Ascending aorta (tissue), 2 donors: ENCODE results near the gene GFOD1. TPM values are rescaled to one million over a fixed set of nuclear protein-coding genes. Genes with fewer than 3 reads are reported as not detected.

Source experiments
- DNase-seq, 2 donors: peaks; one replicate each; pipeline ENCODE4 v3.0.0-alpha.2; 2019; ENCODE audit warnings: low spot score in 2 of 2
- H3K27ac ChIP-seq, 2 donors: fragments of 200-600 bp; sonication (generic); one replicate each; pipeline ENCODE4 v1.5.1; 2016 to 2017; ENCODE audit warnings: mild to moderate bottlenecking in 1 of 2
- H3K27me3 ChIP-seq: fragments of 200-600 bp; sonication (generic); one replicate; pipeline ENCODE4 v1.5.1; 2017
- H3K36me3 ChIP-seq, 2 donors: fragments of 200-600 bp; sonication (generic); one replicate each; pipeline ENCODE4 v1.5.1; 2016
- H3K4me1 ChIP-seq, 2 donors: fragments of 200-600 bp; sonication (generic); one replicate each; pipeline ENCODE4 v1.5.1; 2016 to 2017; ENCODE audit warnings: mild to moderate bottlenecking in 1 of 2
- H3K4me3 ChIP-seq, 2 donors: fragments of 200-600 bp; sonication (generic); one replicate each; pipeline ENCODE4 v1.5.1; 2016 to 2017; ENCODE audit warnings: mild to moderate bottlenecking in 1 of 2
- H3K9me3 ChIP-seq, 2 donors: fragments of 200-600 bp; sonication (generic); one replicate each; pipeline ENCODE4 v1.5.1; 2016
- intact Hi-C: fragments of 100-400 bp; cut with DNase I; formaldehyde crosslinking; loops from one replicate; pipeline ENCODE4 v1.15.1; 2023
- total RNA-seq: library from RNA; depleted of rRNA; stranded (reverse); fragments of >200 nt; gene quantifications from one replicate; pipeline ENCODE4 v1.1.0, GENCODE V29; 2016
- TF ChIP-seq, protein P1 (sequence below), 3 experiments: fragments of 200-600 bp in 2 of 3; fragments of 450-650 bp in 1 of 3; sonication (generic) in 2 of 3; IDR thresholded peaks; one replicate each; pipeline ENCODE4 v1.5.1; 2016 to 2019; ENCODE audit warnings: antibody characterized with exemption in 3 of 3, mild to moderate bottlenecking in 1 of 3, moderate library complexity in 1 of 3

The GFOD1 gene
- total RNA-seq, 1 donor from 2014 or later, result 28.7 TPM

DNA sequence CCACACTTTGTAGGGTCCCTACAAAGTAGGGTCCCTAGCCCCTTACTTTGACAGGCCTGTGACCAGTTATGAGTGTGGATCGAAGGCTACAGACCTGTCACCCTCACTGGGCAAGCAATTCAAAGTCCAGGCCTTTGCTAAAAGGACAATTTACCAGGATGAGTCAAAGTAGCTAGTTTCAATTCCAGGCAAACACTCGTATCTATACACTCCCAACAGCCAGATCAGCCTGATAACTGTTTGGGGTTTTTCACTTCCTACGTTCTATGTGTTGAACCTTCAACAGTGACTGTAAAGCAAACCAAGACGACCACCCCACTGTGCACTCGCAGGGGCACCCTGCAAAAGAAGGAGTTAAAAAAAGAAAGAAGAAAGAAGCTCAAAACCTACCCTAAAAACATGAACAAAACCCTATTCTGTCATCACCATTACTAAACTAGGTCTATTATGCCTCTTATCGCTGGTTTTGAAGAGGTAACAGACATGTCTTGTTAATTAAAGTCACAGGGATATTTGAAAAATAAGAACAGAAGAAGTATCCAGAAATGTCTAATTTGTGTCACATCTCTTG lies 3.2 kb downstream of the GFOD1 start:
- Histone ChIP-seq H3K27me3 (no peaks in the 10 kb centered on the region), H3K27ac (no peak overlapping the region), H3K4me3 (peak overlapping the region in 1 of 2 donors; percentile 94), H3K9me3 (no peaks in the 10 kb centered on the region), H3K36me3 (peaks cover 0 to 3% of the 10 kb centered on the region in 2 donors), H3K4me1 (peaks cover 4% of the 10 kb centered on the region in 2 donors)
- DNase-seq, result no peak
- TF ChIP-seq, protein P1, sequence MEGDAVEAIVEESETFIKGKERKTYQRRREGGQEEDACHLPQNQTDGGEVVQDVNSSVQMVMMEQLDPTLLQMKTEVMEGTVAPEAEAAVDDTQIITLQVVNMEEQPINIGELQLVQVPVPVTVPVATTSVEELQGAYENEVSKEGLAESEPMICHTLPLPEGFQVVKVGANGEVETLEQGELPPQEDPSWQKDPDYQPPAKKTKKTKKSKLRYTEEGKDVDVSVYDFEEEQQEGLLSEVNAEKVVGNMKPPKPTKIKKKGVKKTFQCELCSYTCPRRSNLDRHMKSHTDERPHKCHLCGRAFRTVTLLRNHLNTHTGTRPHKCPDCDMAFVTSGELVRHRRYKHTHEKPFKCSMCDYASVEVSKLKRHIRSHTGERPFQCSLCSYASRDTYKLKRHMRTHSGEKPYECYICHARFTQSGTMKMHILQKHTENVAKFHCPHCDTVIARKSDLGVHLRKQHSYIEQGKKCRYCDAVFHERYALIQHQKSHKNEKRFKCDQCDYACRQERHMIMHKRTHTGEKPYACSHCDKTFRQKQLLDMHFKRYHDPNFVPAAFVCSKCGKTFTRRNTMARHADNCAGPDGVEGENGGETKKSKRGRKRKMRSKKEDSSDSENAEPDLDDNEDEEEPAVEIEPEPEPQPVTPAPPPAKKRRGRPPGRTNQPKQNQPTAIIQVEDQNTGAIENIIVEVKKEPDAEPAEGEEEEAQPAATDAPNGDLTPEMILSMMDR (IDR thresholded peaks at IDR 0.05), result no peak
- intact Hi-C loops, result no loop called here

DNA sequence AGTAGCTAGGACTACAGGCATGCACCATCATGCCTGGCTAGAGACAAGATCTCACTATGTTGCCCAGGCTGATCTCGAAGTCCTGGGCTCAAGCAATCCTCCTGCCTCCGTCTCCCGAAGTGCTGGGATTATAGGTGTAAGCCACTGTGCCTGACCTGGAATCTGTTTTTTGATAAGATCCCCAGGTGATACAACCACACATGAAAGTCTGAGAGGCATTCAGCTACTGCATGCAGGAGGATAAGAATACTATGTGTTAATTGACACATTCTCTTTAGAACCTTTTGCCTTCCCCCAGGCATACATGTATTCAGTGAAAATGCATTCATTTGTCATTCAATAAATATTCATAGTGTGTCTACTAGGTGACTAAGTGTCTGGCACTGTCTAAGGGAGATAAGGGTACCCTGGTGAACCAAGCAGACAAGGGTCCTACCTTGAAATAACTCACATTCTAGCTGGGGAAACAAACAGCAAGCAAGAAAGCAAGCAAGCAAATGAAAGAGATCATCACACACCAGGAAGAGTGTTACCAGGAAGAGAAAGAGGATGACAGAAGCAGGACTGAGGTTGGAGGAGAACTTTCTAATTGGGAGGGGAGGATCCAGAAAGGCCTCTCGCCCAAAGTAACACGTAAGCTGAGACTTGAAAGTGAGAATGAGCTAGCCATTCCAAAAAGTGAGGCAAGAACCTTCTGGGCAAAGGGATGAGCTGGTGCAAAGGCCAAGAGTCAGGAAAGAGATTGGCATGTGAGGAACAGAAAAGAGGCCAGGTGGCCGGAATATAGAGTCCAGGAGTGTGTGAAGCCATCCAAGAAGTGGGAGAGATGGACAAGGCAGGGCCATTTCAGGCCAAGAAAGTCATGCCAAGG lies 6.5 kb downstream of the GFOD1 start:
- Histone ChIP-seq H3K4me1 (peaks cover 0 to 4% of the 10 kb centered on the region in 2 donors), H3K36me3 (peaks cover 0 to 3% of the 10 kb centered on the region in 2 donors), H3K9me3 (no peaks in the 10 kb centered on the region), H3K4me3 (no peak overlapping the region), H3K27ac (no peak overlapping the region), H3K27me3 (no peaks in the 10 kb centered on the region)
- TF ChIP-seq, protein P1 (IDR thresholded peaks at IDR 0.05), result no peak
- DNase-seq, result no peak
- intact Hi-C loops, result no loop called here

DNA sequence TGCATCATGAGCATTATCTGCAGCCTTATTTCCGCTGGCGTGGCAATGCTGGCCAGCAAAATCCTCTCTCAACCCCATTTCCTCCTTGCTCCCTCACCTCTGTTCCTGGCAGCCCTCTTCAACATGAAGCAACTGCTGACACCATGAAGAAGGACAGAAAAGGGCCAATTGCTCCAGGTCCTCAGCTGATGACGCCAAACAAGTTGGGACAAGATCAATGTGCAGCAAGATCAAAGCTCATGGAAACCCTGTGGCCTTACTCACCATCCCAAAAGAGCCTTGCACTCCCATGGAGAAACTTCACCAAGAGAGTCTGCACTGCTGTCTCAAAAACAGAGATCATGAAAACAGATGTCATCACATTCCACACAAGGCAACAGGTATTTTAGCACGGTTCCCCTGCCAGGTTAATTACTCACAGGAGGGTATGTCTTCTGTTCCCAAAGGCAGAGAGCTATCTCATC lies 7.4 kb downstream of the GFOD1 start:
- TF ChIP-seq, protein P1 (IDR thresholded peaks at IDR 0.05), result no peak
- no peak for DNase-seq
- Histone ChIP-seq H3K27ac (no peak overlapping the region), H3K9me3 (no peaks in the 10 kb centered on the region), H3K4me1 (peaks cover 0 to under 1% of the 10 kb centered on the region in 2 donors), H3K27me3 (no peaks in the 10 kb centered on the region), H3K36me3 (peaks cover 0 to 3% of the 10 kb centered on the region in 2 donors), H3K4me3 (no peak overlapping the region)
- intact Hi-C loops, result no loop called here

DNA sequence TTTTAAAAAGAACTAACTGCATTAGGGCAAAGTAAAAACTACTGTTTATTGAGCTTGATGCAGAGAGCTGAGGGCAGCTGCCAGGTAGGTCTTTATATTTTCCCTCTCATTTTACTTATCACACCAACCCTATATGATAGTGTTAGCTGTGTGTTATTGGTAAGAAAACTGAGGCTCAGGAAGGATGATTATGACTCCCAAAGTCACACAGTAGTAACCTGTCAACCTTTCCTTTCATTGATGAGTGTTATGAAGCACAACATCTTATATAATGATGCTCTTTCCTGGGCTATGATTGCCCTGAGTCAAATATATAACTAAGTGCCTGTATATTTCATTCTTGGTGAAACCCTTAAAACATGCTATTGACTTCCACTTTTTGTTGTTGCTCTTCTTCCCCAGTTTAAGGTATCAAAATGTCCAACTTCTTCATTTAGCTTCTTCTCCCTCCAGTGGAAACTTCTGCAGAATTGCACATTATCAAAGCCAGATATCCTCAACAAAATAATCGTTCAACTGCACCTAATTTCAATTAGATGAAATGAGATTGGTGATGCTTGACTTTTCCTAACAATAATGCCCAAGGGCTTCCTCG lies 8.1 kb downstream of the GFOD1 start:
- Histone ChIP-seq H3K4me3 (no peak overlapping the region), H3K36me3 (peaks cover 0 to 3% of the 10 kb centered on the region in 2 donors), H3K27me3 (no peaks in the 10 kb centered on the region), H3K9me3 (no peaks in the 10 kb centered on the region), H3K27ac (no peak overlapping the region), H3K4me1 (no peaks in the 10 kb centered on the region)
- DNase-seq, result no peak
- intact Hi-C loops, result no loop called here
- TF ChIP-seq, protein P1 (IDR thresholded peaks at IDR 0.05), result no peak

DNA sequence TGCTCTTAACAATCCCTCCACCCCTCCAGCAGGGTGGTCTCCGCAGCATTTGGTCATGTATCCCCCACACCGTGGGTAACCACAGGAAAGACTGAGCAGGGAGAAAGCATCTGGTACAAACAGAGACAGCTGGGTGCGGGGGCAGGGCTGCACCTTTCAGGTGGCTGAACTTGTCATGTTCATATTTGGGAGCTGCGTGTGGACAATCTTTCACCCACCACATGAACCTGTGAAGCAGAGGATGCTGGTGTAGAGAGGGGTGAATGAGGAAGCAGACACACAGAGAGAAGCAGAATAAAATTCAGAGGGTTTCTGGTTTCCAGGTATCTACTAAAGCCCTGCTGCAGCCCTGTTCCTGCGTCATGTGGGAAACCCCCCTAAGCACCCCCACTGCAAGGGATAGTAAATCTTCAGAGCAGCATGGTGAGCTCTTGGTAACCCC lies 8.9 kb downstream of the GFOD1 start:
- Histone ChIP-seq H3K4me3 (no peak overlapping the region), H3K4me1 (no peaks in the 10 kb centered on the region), H3K36me3 (peaks cover 0 to 3% of the 10 kb centered on the region in 2 donors), H3K27ac (no peak overlapping the region), H3K9me3 (no peaks in the 10 kb centered on the region), H3K27me3 (no peaks in the 10 kb centered on the region)
- intact Hi-C loops, result no loop called here
- TF ChIP-seq, protein P1 (IDR thresholded peaks at IDR 0.05), result no peak
- peak in 1 of 2 donors; percentile 33 for DNase-seq
